Stimulated activated CD4-positive, alpha-beta T cell treated with anti-CD3 and anti-CD28 coated beads, Interleukin-1b, Interleukin-23, amount 100 ng/mL, for 48 hours (primary cell): ENCODE results near the gene ARL17A.
"Not testable (repeated sequence)": the region's sequence is repeated elsewhere in the genome, so short reads cannot be mapped to it uniquely, and the experiment has no call there.

Source experiments
- DNase-seq: peaks from one replicate; pipeline ENCODE4 v3.0.0-alpha.2; 2020

The ARL17A gene

GRCh38 chr17:46579083-46580075, at the start of gene ARL17A:
Gene ARL17A, minus strand, starts transcription at chr17:46579691. Its CDS starts 3,369 bp downstream, at chr17:46576322.
- DNase-seq, result peak; percentile 84

- not testable (repeated sequence) for DNase-seq
Observed at GRCh38 chr17:46628753-46629436, 49.4 kb upstream of the ARL17A start.

- DNase-seq, result not testable (repeated sequence)
Observed at GRCh38 chr17:46627452-46627851, 48.0 kb upstream of the ARL17A start.

GRCh38 chr17:46624726-46625125, 45.2 kb upstream of the ARL17A start:
- not testable (repeated sequence) for DNase-seq

- not testable (repeated sequence) for DNase-seq
Observed at GRCh38 chr17:46623790-46624189, 44.3 kb upstream of the ARL17A start.

- DNase-seq, result not testable (repeated sequence)
Observed at GRCh38 chr17:46618975-46619374, 39.5 kb upstream of the ARL17A start.

- not testable (repeated sequence) for DNase-seq
Observed at GRCh38 chr17:46617121-46617520, 37.6 kb upstream of the ARL17A start.

- not testable (repeated sequence) for DNase-seq
Observed at GRCh38 chr17:46613876-46614275, 34.4 kb upstream of the ARL17A start.

- not testable (repeated sequence) for DNase-seq
Observed at GRCh38 chr17:46611304-46611703, 31.8 kb upstream of the ARL17A start.

GRCh38 chr17:46603125-46603524, 23.6 kb upstream of the ARL17A start:
- not testable (repeated sequence) for DNase-seq

- DNase-seq, result not testable (repeated sequence)
Observed at GRCh38 chr17:46600767-46601166, 21.3 kb upstream of the ARL17A start.

GRCh38 chr17:46598344-46598931, 18.9 kb upstream of the ARL17A start:
- not testable (repeated sequence) for DNase-seq

- DNase-seq, result not testable (repeated sequence)
Observed at GRCh38 chr17:46591332-46591731, 11.8 kb upstream of the ARL17A start.

- DNase-seq, result not testable (repeated sequence)
Observed at GRCh38 chr17:46590157-46591146, 11.0 kb upstream of the ARL17A start, which contains the start of gene NSF. Gene NSF, plus strand, starts transcription at chr17:46590669. Its CDS starts 107 bp downstream, at chr17:46590776.

- DNase-seq, result not testable (repeated sequence)
Observed at GRCh38 chr17:46585444-46585843, 6.0 kb upstream of the ARL17A start.

- not testable (repeated sequence) for DNase-seq
Observed at GRCh38 chr17:46580082-46580481, 591 bp upstream of the ARL17A start.

GRCh38 chr17:46571796-46572195, 7.7 kb downstream of the ARL17A start:
- DNase-seq, result not testable (repeated sequence)

- not testable (repeated sequence) for DNase-seq
Observed at GRCh38 chr17:46566980-46567379, 12.5 kb downstream of the ARL17A start.

GRCh38 chr17:46566284-46566683, 13.2 kb downstream of the ARL17A start:
- not testable (repeated sequence) for DNase-seq

GRCh38 chr17:46560048-46560447, 19.4 kb downstream of the ARL17A start:
- DNase-seq, result not testable (repeated sequence)

- DNase-seq, result not testable (repeated sequence)
Observed at GRCh38 chr17:46559155-46559554, 20.3 kb downstream of the ARL17A start.

- not testable (repeated sequence) for DNase-seq
Observed at GRCh38 chr17:46548607-46549006, 30.9 kb downstream of the ARL17A start.
